Raji (cell line): ENCODE measurements around the gene TMOD4.

Experiments
- POLR2A ChIP-seq: IDR thresholded peaks from 2 replicates; pipeline ENCODE4 v1.6.1; 2011; ENCODE audit warnings: low read depth, low read length, control low read depth; ENCODE audit not compliant: insufficient read depth

The TMOD4 gene

DNA sequence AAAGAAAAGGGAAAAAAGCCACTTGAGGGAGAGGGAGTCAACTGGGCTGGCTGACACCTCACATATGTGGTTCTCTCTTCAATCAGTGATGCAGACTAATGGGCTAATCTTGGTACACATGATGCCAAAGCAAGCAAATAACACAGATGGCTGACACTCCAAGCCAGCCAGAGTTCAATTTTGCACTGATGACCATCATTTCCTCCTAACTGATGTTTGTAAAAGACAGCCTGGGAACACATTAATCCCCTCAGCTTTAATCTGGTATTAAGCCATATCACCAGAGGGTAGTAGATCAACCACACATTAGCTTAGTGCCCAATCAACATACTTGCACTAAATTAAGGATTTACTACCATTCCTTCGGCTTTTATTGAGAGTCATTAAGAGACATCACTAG, 11.4 kb upstream of the TMOD4 start:
- TF ChIP-seq POLR2A: no peak

GRCh38 chr1:151184211-151184610, 8.4 kb upstream of the TMOD4 start:
- no peak for TF ChIP-seq POLR2A

GRCh38 chr1:151176514-151177045, 799 bp upstream of the TMOD4 start:
- TF ChIP-seq POLR2A: no peak

DNA sequence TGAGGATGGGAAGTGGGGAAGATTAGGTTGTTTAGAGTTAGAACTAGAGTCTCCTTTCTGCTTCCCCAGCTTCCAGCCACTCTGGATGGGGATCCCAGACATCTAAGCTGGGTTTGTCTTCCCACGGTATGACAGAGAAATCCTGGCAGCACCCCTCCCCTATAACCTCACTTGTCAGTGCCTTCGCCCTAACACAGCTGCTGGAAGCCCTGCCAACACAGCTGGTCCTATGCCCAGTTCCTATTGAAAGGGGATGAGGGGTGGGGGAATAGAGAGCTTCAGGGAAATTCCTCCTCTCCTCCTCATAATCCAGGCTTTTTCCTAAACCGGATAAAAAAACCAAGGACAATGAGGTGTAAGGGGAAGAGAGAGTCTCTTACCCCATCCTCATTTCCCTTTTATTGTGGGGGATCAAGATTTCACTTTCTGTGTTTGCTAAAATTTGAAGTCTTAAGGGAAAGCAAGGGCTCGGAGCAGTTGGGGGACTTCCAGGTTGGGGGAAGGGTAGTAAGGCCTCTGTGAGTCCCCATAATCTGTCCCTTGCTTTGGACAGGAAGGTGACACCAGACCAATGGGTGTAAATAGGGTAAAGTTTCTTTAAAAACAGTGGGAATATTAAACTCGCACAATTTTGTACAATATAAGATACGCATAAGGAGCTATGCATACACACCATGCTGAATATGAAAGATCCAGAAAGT, 590 bp downstream of the TMOD4 start:
- no peak for TF ChIP-seq POLR2A

- no peak for TF ChIP-seq POLR2A
These were observed 4.6 kb downstream of the TMOD4 start for GRCh38 chr1:151171190-151171589.

DNA sequence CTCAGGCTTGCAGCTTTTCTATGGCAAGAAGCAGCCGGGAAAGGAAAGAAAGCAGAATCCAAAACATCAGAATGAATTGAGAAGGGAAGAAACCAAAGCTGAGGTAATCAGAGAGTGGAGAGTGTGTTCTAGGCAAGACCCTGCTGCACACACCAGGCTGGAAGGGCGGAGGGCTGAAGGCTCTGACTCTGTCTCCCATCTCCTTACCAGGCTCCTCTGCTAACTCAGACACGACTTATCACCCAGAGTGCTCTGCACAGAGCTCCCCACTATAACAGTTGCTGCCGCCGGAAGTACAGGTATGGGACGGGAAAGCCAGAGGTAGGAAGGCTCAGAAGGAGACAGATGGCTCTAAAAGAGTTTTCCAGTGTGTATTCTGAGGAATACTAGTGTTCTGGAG, 8.7 kb downstream of the TMOD4 start:
- TF ChIP-seq POLR2A: no peak

- TF ChIP-seq POLR2A: no peak
These were observed 9.2 kb downstream of the TMOD4 start for GRCh38 chr1:151166505-151166956.

DNA sequence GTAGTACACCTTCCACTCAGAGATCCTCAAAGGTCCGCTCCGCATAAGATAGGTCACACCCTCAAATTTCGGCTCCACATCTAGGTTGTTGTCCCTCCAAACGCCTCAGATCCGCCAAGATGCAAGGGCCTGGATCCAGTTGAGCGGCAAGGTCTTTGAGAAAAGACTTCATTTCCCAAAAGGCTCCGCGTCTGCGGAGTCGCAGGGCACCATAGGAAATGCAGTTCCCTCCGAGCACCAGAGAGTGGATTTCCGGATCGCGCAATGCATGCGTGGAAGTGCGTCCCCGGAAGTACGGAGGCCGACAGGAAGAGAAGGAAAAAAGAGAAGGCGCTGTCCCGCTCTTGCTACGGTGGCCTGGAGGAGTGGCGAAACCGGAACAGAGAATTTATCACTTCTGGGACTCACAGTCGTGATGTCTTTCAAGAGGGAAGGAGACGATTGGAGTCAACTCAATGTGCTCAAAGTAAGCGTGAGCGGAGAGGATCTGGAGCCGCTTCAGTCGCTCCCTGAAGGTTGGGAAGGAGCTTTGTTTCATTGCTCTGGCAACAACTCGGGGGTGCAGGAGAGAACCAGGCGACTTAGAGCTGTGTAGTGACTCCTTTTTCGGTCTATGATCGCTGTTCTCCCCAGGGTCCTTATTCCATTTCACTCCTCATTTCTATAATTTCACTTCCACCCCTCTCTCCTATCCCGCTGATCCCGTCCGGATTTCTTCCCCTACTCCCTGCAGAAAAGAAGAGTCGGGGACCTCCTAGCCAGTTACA, 9.9 kb downstream of the TMOD4 start, which contains the start of the genes LYSMD1 and SCNM1:
Gene LYSMD1 (minus strand): TSS at position 165 of the 767 bp plus-strand sequence. CDS start 644 bp downstream, outside the sequence.
Gene SCNM1 (plus strand): TSS at position 407 of the 767 bp plus-strand sequence. CDS start 9 bp downstream, at position 416.
- peak; percentile 86 for TF ChIP-seq POLR2A

DNA sequence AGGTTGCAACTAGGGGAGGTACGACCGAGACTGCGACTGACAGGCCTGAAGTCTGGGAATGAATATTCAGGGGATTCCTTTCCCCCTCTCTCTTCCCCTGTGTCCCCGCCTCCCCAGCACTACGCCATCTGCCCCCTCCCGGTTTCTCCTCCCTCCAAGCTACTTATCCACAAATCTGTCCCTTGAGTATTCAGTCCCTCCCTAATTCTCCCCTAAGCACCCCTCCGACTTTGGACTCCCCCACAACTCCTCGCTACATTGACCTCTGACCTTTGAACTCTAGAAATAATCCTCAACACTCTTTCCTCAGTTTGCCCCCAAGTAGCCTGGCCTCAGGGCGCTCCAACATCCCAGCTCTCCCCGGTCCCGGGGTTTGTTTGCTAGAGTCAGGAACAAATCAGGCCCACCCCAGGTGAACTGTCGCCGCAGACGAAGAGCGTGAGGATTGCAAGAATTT, 10.5 kb downstream of the TMOD4 start:
- TF ChIP-seq POLR2A: no peak

DNA sequence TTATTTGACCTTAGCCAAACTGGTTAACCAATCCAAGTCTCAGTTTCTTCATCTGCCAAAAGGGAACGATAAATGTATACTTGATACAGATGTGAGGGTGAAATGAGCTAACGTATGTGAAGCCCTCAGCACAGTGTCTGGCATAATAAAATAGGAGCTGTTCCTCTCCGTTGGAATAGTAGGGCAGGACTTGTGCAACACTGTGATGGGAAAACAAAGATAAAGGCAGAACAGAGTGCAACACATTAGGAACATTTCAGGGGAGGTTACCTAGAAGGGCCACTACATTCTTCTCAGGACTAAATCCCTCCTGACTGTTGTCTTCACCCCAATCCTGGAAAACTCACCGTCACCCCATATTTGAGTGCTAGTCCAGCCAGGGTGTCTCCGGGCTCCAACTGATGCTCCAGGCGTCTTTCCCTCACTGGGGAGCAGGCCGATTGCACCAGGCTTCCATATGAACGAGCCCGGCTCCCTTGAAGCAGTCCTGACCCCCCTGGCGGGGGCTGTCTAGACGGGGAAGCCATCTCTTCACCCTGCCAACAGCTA, 11.0 kb downstream of the TMOD4 start:
- TF ChIP-seq POLR2A: no peak

- no peak for TF ChIP-seq POLR2A
These were observed 16.4 kb downstream of the TMOD4 start for GRCh38 chr1:151159373-151159772.

DNA sequence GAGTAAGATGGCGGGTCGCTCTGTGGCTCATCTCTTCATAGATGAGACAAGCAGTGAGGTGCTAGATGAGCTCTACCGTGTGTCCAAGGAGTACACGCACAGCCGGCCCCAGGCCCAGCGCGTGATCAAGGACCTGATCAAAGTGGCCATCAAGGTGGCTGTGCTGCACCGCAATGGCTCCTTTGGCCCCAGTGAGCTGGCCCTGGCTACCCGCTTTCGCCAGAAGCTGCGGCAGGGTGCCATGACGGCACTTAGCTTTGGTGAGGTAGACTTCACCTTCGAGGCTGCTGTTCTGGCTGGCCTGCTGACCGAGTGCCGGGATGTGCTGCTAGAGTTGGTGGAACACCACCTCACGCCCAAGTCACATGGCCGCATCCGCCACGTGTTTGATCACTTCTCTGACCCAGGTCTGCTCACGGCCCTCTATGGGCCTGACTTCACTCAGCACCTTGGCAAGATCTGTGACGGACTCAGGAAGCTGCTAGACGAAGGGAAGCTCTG, 17.0 kb downstream of the TMOD4 start:
- TF ChIP-seq POLR2A: no peak

- TF ChIP-seq POLR2A: no peak
These were observed 17.5 kb downstream of the TMOD4 start for GRCh38 chr1:151158326-151158725.

DNA sequence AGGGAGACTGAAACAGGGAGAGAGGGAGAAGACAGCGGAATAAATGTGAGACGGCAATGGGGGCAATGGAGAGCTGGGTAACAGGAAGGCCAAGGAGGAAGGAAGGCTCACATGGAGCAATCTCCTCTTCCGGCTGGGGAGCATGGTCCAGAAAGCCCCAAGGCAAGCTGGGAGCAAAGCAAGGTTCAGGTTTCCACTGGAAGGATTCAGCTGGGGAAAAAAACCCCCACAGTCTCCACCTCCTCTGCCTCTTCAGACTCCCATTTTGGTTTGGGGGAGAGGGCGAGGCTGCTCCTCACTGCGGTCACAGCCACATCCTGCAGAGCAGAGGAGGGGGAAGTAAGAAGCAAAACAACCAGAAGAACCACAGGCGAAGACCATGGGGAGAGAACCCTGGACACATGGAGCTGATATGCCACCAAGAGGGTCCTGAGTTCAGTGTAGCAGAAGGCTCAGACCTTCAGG, 18.7 kb downstream of the TMOD4 start:
- TF ChIP-seq POLR2A: no peak

DNA sequence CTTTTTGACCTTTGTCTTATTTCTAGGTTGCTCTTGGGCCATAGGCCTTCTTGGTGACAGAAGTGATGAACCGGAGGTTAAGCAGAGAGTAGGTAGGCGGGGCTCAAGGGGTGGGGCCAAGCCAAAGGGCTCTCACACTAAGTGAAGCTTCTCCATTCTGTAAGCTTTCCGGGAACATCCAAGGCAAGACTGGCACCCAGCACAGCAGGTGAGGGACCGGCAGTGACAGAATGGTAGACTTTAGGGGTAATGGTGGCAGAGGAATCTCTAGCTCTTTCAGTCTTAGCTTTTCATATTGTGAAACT, 19.3 kb downstream of the TMOD4 start, which contains the start of gene TNFAIP8L2:
Gene TNFAIP8L2 (plus strand): TSS at position 135 of the 305 bp plus-strand sequence. CDS start 2,049 bp downstream, outside the sequence.
- TF ChIP-seq POLR2A: peak; percentile 44; the same call in 1 of the 2 replicates
